ENCODE measurements around the gene KIF6.

Gene KIF6

GRCh38 chr6:39714802-39715201 lies 10.4 kb downstream of the KIF6 start:
- Histone ChIP-seq H3K4me2 (ENCODE audit: low read depth, low read length, poor library complexity, severe bottlenecking) (no peak overlapping the region), H2AFZ (ENCODE audit: low read depth, low read length, severe bottlenecking) (no peak overlapping the region), H3K36me3 (ENCODE audit: low read length) (no peaks in the 10 kb centered on the region), H3K4me3 (ENCODE audit: insufficient read depth, low read length, poor library complexity, severe bottlenecking) (no peak overlapping the region), H3K9me2 (replicated peaks; ENCODE audit: insufficient read depth, low read length) (no peaks in the 10 kb centered on the region), H3K27ac (ENCODE audit: low read depth, low read length) (no peak overlapping the region), H3K9ac (ENCODE audit: low read length) (no peak overlapping the region), H3K9me3 (ENCODE audit: insufficient read depth, low read length) (no peaks in the 10 kb centered on the region), H3F3A (ENCODE audit: insufficient read depth) (no peaks in the 10 kb centered on the region), H3K79me2 (ENCODE audit: insufficient read depth, low read length) (no peaks in the 10 kb centered on the region), H3K27me3 (ENCODE audit: low read length) (no peaks in the 10 kb centered on the region), H4K20me1 (ENCODE audit: low read depth, low read length) (no peaks in the 10 kb centered on the region)
- TF ChIP-seq CTCF (IDR thresholded peaks at IDR 0.05; ENCODE audit: insufficient read depth, low read length, poor library complexity, severe bottlenecking) (no peak), EZH2phosphoT487 (conservative IDR thresholded peaks at IDR 0.05; ENCODE audit: low read length) (no peak)

- Histone ChIP-seq H3K4me2 (ENCODE audit: low read depth, low read length, poor library complexity, severe bottlenecking) (no peak overlapping the region), H3K9me3 (ENCODE audit: insufficient read depth, low read length) (no peaks in the 10 kb centered on the region; the same call in 1 of the 2 replicates), H3K4me3 (ENCODE audit: insufficient read depth, low read length, poor library complexity, severe bottlenecking) (no peak overlapping the region), H3K9me2 (replicated peaks; ENCODE audit: insufficient read depth, low read length) (no peaks in the 10 kb centered on the region), H3K79me2 (ENCODE audit: insufficient read depth, low read length) (no peaks in the 10 kb centered on the region), H3K36me3 (ENCODE audit: low read length) (no peaks in the 10 kb centered on the region), H4K20me1 (ENCODE audit: low read depth, low read length) (no peaks in the 10 kb centered on the region), H3K9ac (ENCODE audit: low read length) (no peak overlapping the region), H3K27me3 (ENCODE audit: low read length) (no peaks in the 10 kb centered on the region), H3F3A (ENCODE audit: insufficient read depth) (no peaks in the 10 kb centered on the region), H3K27ac (ENCODE audit: low read depth, low read length) (no peak overlapping the region), H2AFZ (ENCODE audit: low read depth, low read length, severe bottlenecking) (no peak overlapping the region)
- TF ChIP-seq CTCF (IDR thresholded peaks at IDR 0.05; ENCODE audit: insufficient read depth, low read length, poor library complexity, severe bottlenecking) (no peak), EZH2phosphoT487 (conservative IDR thresholded peaks at IDR 0.05; ENCODE audit: low read length) (no peak)
Measured at GRCh38 chr6:39707962-39708683, 17.1 kb downstream of the KIF6 start.

GRCh38 chr6:39706819-39707335 lies 18.3 kb downstream of the KIF6 start:
- H3K9me3 ChIP-seq (ENCODE audit: insufficient read depth, low read length), result no peaks in the 10 kb centered on the region; the same call in 1 of the 2 replicates
- no peak overlapping the region for H3K9ac ChIP-seq (ENCODE audit: low read length)
- no peaks in the 10 kb centered on the region for H3K36me3 ChIP-seq (ENCODE audit: low read length)
- H3K4me3 ChIP-seq (ENCODE audit: insufficient read depth, low read length, poor library complexity, severe bottlenecking), result no peak overlapping the region
- no peaks in the 10 kb centered on the region for H3F3A ChIP-seq (ENCODE audit: insufficient read depth)
- H3K9me2 ChIP-seq (replicated peaks; ENCODE audit: insufficient read depth, low read length), result no peaks in the 10 kb centered on the region
- H3K79me2 ChIP-seq (ENCODE audit: insufficient read depth, low read length), result no peaks in the 10 kb centered on the region
- no peaks in the 10 kb centered on the region for H4K20me1 ChIP-seq (ENCODE audit: low read depth, low read length)
- no peak overlapping the region for H2AFZ ChIP-seq (ENCODE audit: low read depth, low read length, severe bottlenecking)
- no peak overlapping the region for H3K4me2 ChIP-seq (ENCODE audit: low read depth, low read length, poor library complexity, severe bottlenecking)
- TF ChIP-seq CTCF (IDR thresholded peaks at IDR 0.05; ENCODE audit: insufficient read depth, low read length, poor library complexity, severe bottlenecking) (no peak), EZH2phosphoT487 (conservative IDR thresholded peaks at IDR 0.05; ENCODE audit: low read length) (no peak)
- H3K27me3 ChIP-seq (ENCODE audit: low read length), result no peaks in the 10 kb centered on the region
- H3K27ac ChIP-seq (ENCODE audit: low read depth, low read length), result no peak overlapping the region
